Measurements from ENCODE around the gene FUT2. TPM values are rescaled to one million over a fixed set of nuclear protein-coding genes. Genes with fewer than 3 reads are reported as not detected.

FUT2 gene
- total and polyA plus RNA-seq, 2 donors (not counting 1 experiment from before 2014, with no cell fraction given): under 0.01 TPM; not detected in 1

DNA sequence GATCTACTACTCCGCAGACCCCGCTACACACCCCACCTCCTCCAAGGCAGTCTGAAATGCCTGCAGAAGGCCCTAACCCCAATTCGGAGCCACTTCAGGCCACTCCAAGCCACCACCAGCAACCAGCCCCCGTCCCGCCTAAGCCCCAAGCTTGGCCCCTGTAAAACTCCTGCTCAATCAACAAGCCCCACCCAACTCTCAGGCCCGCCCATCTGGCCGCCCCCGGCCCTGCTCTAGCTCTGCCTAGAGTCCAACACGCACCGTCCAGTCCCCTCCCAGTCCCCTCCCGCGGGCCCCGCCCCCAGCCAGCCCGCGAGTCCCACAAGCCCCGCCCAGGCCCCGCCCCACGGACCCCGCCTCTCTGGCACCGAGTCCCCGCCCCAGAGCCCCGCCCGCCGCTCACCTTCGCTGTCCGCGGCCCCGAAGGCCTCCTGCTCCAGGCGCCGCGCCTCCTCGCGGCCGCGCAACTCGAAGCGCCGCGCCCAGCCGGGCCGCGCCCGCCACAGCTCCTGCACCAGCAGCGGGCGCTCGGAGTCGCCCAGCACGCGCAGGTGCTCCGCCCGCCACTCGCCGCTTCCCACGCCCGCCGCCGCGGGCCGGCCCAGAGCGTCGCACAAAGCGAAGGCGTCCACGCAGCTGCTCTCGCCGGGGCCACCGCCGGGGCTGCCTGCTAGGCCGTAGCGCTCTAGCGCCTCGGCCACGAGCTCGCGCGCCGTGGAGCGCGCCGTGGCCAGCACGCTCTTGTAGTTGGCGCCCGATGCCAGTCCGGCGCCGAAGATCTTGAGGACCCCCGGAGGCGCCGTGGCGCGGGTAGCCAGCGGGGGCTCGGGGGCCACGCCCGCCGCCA, 43.0 kb downstream of the FUT2 start:
- no peak overlapping the region for H3K9ac ChIP-seq (ENCODE audit: insufficient read depth, low read length)
- H4K20me1 ChIP-seq (ENCODE audit: control insufficient read depth, extremely low read depth, insufficient read depth, low read length): no peaks in the 10 kb centered on the region
- H2AFZ ChIP-seq (ENCODE audit: low read length): peak overlapping the region; percentile 20

DNA sequence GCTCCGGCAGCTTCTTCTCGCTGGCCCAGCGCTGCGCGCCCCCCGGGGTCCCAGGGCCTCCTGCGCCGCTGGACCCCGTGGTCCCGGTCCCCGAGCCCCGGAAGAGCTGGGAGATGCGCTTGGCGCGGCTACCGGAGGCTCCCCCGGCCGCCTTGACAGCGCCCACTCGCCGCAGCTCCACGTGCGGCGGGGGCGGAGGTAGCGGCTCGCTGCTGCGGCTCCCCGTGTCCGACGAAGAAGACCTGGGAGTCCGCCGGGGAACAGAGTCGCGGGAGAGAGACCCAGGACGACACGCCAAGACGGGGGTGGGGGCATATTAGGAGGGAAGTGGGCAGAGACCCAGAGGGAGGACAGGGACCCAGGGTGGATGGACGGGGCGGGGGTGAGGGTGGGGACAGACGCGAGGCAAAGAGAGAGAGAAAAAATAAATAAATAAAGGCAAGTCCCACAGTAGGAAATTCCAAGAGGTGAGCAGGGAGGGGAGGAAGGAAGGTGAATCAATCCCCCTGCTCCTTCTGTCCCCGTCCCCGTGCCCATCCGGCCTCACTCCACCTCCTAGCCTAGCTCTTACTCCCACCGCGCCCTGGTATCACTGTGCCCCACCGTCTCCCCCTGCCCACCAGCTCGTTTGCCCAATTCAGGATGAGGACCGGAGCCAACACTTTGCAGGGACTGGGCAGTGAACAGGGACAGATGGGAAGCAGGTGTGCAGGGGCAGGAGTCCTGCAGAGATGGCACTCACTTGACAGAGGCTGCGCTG, 43.8 kb downstream of the FUT2 start:
- Histone ChIP-seq H3K4me3 (replicated peaks in 1 of 4; ENCODE audit: control extremely low read depth in 1 of 4, insufficient read depth in 1 of 4, low read depth in 3 of 4, low read length in 4 of 4) (peak overlapping the region in 1 of 4 experiments; percentile 43), H3K9ac (ENCODE audit: insufficient read depth, low read length) (no peak overlapping the region), H4K20me1 (ENCODE audit: control insufficient read depth, extremely low read depth, insufficient read depth, low read length) (no peaks in the 10 kb centered on the region), H3K79me2 (ENCODE audit: control insufficient read depth, insufficient read depth, low read length) (no peaks in the 10 kb centered on the region), H3K4me1 (ENCODE audit: control insufficient read depth, extremely low read depth, insufficient read depth, low read length) (no peaks in the 10 kb centered on the region), H3K9me3 (ENCODE audit: control insufficient read depth, insufficient read depth, low read depth, low read length) (no peaks in the 10 kb centered on the region), H3K36me3 (ENCODE audit: control insufficient read depth, insufficient read depth, low read length) (no peaks in the 10 kb centered on the region), H2AFZ (ENCODE audit: low read length) (no peak overlapping the region), H3K4me2 (ENCODE audit: extremely low read depth, insufficient read depth, low read length) (peak overlapping the region; percentile 54), H3K27me3 (ENCODE audit: control insufficient read depth, insufficient read depth, low read length) (peaks cover 5% of the 10 kb centered on the region), H3K27ac (ENCODE audit: insufficient read depth, low read length) (no peak overlapping the region)
- TF ChIP-seq EZH2 (IDR thresholded peaks at IDR 0.05; ENCODE audit: low read length, missing control alignments) (no peak), CTCF (conservative IDR thresholded peaks at IDR 0.05 in 1 of 2, IDR thresholded peaks at IDR 0.05 in 1 of 2; ENCODE audit: low read depth in 1 of 2, low read length in 2 of 2) (no peak)
- DNase-seq (ENCODE audit: low read depth in 2 of 2): no peak

More for the DNA sequence above, 43.0 kb downstream of the FUT2 start:
- H3K4me3 ChIP-seq (replicated peaks in 1 of 4; ENCODE audit: control extremely low read depth in 1 of 4, insufficient read depth in 1 of 4, low read depth in 3 of 4, low read length in 4 of 4): peak overlapping the region in 3 of 4 experiments; percentile 10 to 43 (median 23)
- no peaks in the 10 kb centered on the region for H3K9me3 ChIP-seq (ENCODE audit: control insufficient read depth, insufficient read depth, low read depth, low read length)
- H3K27ac ChIP-seq (ENCODE audit: insufficient read depth, low read length): no peak overlapping the region
- H3K4me2 ChIP-seq (ENCODE audit: extremely low read depth, insufficient read depth, low read length): peak overlapping the region; percentile 54
- no peaks in the 10 kb centered on the region for H3K36me3 ChIP-seq (ENCODE audit: control insufficient read depth, insufficient read depth, low read length)
- DNase-seq (ENCODE audit: low read depth in 2 of 2): peak; percentile 63 to 71
- peaks cover 5% of the 10 kb centered on the region for H3K27me3 ChIP-seq (ENCODE audit: control insufficient read depth, insufficient read depth, low read length)
- TF ChIP-seq EZH2 (IDR thresholded peaks at IDR 0.05; ENCODE audit: low read length, missing control alignments) (no peak), CTCF (conservative IDR thresholded peaks at IDR 0.05 in 1 of 2, IDR thresholded peaks at IDR 0.05 in 1 of 2; ENCODE audit: low read depth in 1 of 2, low read length in 2 of 2) (peak in 1 of 2 donors; percentile 9)
- no peaks in the 10 kb centered on the region for H3K4me1 ChIP-seq (ENCODE audit: control insufficient read depth, extremely low read depth, insufficient read depth, low read length)
- H3K79me2 ChIP-seq (ENCODE audit: control insufficient read depth, insufficient read depth, low read length): no peaks in the 10 kb centered on the region
